GM23248 (cell line): ENCODE data around the gene TCF7. TPM values are rescaled to one million over a fixed set of nuclear protein-coding genes. Genes with fewer than 3 reads are reported as not detected.
A peak's percentile ranks its signal among the peaks of the same experiment; 100 is the strongest.

ENCODE experiments used
- DNase-seq: peaks from one replicate; pipeline ENCODE4 v3.0.0-alpha.2; 2015
- H2AFZ ChIP-seq: fragments of 200-600 bp; sonication (generic); 2 replicates; pipeline ENCODE4 v1.6.1; 2016; ENCODE audit warnings: antibody characterized with exemption
- H3F3A ChIP-seq: fragments of 200-600 bp; sonication (generic); 2 replicates; pipeline ENCODE4 v1.6.1; 2016; ENCODE audit warnings: mild to moderate bottlenecking, antibody characterized with exemption, mixed run types; ENCODE audit not compliant: insufficient read depth
- H3K27ac ChIP-seq: fragments of 200-600 bp; sonication (generic); 2 replicates; pipeline ENCODE4 v1.5.1; 2016; ENCODE audit warnings: mild to moderate bottlenecking
- H3K27me3 ChIP-seq: fragments of 200-600 bp; sonication (generic); replicated peaks from 2 replicates; pipeline ENCODE4 v1.6.1; 2016; ENCODE audit warnings: mild to moderate bottlenecking; ENCODE audit not compliant: insufficient read depth
- H3K36me3 ChIP-seq: fragments of 200-600 bp; sonication (generic); 2 replicates; pipeline ENCODE4 v1.6.1; 2016; ENCODE audit warnings: low read depth, mild to moderate bottlenecking
- H3K4me1 ChIP-seq: fragments of 200-600 bp; sonication (generic); 2 replicates; pipeline ENCODE4 v1.6.1; 2016; ENCODE audit warnings: mild to moderate bottlenecking; ENCODE audit not compliant: insufficient read depth
- H3K4me2 ChIP-seq: fragments of 200-600 bp; sonication (generic); one replicate; pipeline ENCODE4 v1.6.1; 2016; ENCODE audit warnings: mild to moderate bottlenecking; ENCODE audit not compliant: unreplicated experiment
- H3K4me3 ChIP-seq: fragments of 200-600 bp; sonication (generic); 2 replicates; pipeline ENCODE4 v1.5.1; 2016; ENCODE audit warnings: mild to moderate bottlenecking
- H3K79me2 ChIP-seq: fragments of 200-600 bp; sonication (generic); 2 replicates; pipeline ENCODE4 v1.6.1; 2016; ENCODE audit warnings: mild to moderate bottlenecking; ENCODE audit not compliant: insufficient read depth
- H3K9ac ChIP-seq: fragments of 200-600 bp; sonication (generic); 2 replicates; pipeline ENCODE4 v1.6.1; 2016; ENCODE audit warnings: mild to moderate bottlenecking
- H3K9me2 ChIP-seq: fragments of 200-600 bp; sonication (generic); 2 replicates; pipeline ENCODE4 v1.6.1; 2016; ENCODE audit warnings: mixed run types, mild to moderate bottlenecking, moderate library complexity; ENCODE audit not compliant: insufficient read depth
- H3K9me3 ChIP-seq: fragments of 200-600 bp; sonication (generic); one replicate; pipeline ENCODE4 v1.6.1; 2017; ENCODE audit warnings: low read depth
- H4K20me1 ChIP-seq: fragments of 200-600 bp; sonication (generic); 2 replicates; pipeline ENCODE4 v1.6.0; 2016; ENCODE audit not compliant: insufficient read depth
- EZH2 ChIP-seq: fragments of 200-600 bp; sonication (generic); IDR thresholded peaks from 2 replicates; pipeline ENCODE4 v1.6.1; 2018; ENCODE audit warnings: antibody characterized with exemption, mild to moderate bottlenecking; ENCODE audit not compliant: insufficient read depth, poor library complexity, severe bottlenecking
- EZH2phosphoT487 ChIP-seq: fragments of 200-600 bp; sonication (generic); IDR thresholded peaks from 2 replicates; pipeline ENCODE4 v1.6.1; 2018; ENCODE audit warnings: antibody characterized with exemption, moderate library complexity, mild to moderate bottlenecking, low read depth; ENCODE audit not compliant: insufficient read depth
- WGBS, 2 experiments: methylation state at CpG; one replicate each; pipeline ENCODE4 v1.1.6; 2015 to 2017; ENCODE audit warnings: low lambda C conversion rate in 2 of 2, low coverage in 1 of 2; ENCODE audit errors: missing lambda C conversion rate in 2 of 2; 5-methylcytosine and 5-hydroxymethylcytosine counted together
- in situ Hi-C: fragments of 300-500 bp; cut with MboI; formaldehyde crosslinking; loops from 2 replicates; pipeline ENCODE4 v1.15.0; 2020
- polyA plus RNA-seq: library from polyadenylated mRNA; unstranded; fragments of >200 nt; fragmentation: Nextera tagmentation; extraction: Ambion mirVana; gene quantifications from 2 replicates; pipeline ENCODE4 v1.2.1, GENCODE V29; 2016
- total RNA-seq: library from RNA; depleted of rRNA; stranded (reverse); fragments of >200 nt; shearing (Covaris generic); gene quantifications from 2 replicates; pipeline ENCODE4 v1.2.3, GENCODE V29; 2014

Gene TCF7
- total and polyA plus RNA-seq, 2 experiments from 2014 or later, result 1.4 to 2.7 TPM

GRCh38 chr5:134139377-134139851 lies 24.9 kb downstream of the TCF7 start:
- H3K79me2 ChIP-seq, result peaks cover 55% of the 10 kb centered on the region
- no peaks in the 10 kb centered on the region for H3K9me3 ChIP-seq
- H3K9ac ChIP-seq, result no peak overlapping the region
- in situ Hi-C loops, result no loop called here
- H4K20me1 ChIP-seq, result no peaks in the 10 kb centered on the region
- peaks cover 19% of the 10 kb centered on the region for H3K4me1 ChIP-seq
- peaks cover 8% of the 10 kb centered on the region for H3K36me3 ChIP-seq
- DNase-seq, result no peak
- no peak overlapping the region for H3K27ac ChIP-seq
- no peaks in the 10 kb centered on the region for H3K27me3 ChIP-seq
- WGBS, 2 experiments, result 78 to 80% methylated on average over 4 of the region's 4 CpGs
- no peak overlapping the region for H2AFZ ChIP-seq
- peaks cover 10% of the 10 kb centered on the region; the same call in 1 of the 2 replicates for H3F3A ChIP-seq
- H3K4me3 ChIP-seq, result no peak overlapping the region
- no peaks in the 10 kb centered on the region for H3K9me2 ChIP-seq
- TF ChIP-seq EZH2phosphoT487 (no peak), EZH2 (no peak)
- no peak overlapping the region for H3K4me2 ChIP-seq

- H3K79me2 ChIP-seq, result peaks cover 55% of the 10 kb centered on the region
- no peaks in the 10 kb centered on the region for H4K20me1 ChIP-seq
- peaks cover 10% of the 10 kb centered on the region; the same call in 1 of the 2 replicates for H3F3A ChIP-seq
- TF ChIP-seq EZH2 (no peak), EZH2phosphoT487 (no peak)
- no peaks in the 10 kb centered on the region for H3K9me3 ChIP-seq
- H3K36me3 ChIP-seq, result peaks cover 9% of the 10 kb centered on the region
- peaks cover 19% of the 10 kb centered on the region for H3K4me1 ChIP-seq
- WGBS, 2 experiments, result 91 to 95% methylated on average over 8 of the region's 8 CpGs
- H3K4me3 ChIP-seq, result no peak overlapping the region
- in situ Hi-C loops, result loop anchor here (5.0 kb wide), 1 partner anchor 98 kb away; no protein-coding TSS in a partner anchor
- H3K4me2 ChIP-seq, result no peak overlapping the region
- H3K27me3 ChIP-seq, result no peaks in the 10 kb centered on the region
- H3K9ac ChIP-seq, result no peak overlapping the region
- no peak for DNase-seq
- H3K27ac ChIP-seq, result no peak overlapping the region
- no peaks in the 10 kb centered on the region for H3K9me2 ChIP-seq
- no peak overlapping the region for H2AFZ ChIP-seq
Observed at GRCh38 chr5:134139891-134140469, 25.5 kb downstream of the TCF7 start.

GRCh38 chr5:134140530-134141201 lies 26.2 kb downstream of the TCF7 start:
- H3K79me2 ChIP-seq, result peaks cover 58% of the 10 kb centered on the region
- H3F3A ChIP-seq, result peaks cover 10% of the 10 kb centered on the region; the same call in 1 of the 2 replicates
- TF ChIP-seq EZH2, result no peak
- TF ChIP-seq EZH2phosphoT487, result no peak
- no peak overlapping the region for H3K27ac ChIP-seq
- peaks cover 9% of the 10 kb centered on the region for H3K36me3 ChIP-seq
- no peaks in the 10 kb centered on the region for H3K9me3 ChIP-seq
- in situ Hi-C loops, result loop anchor here (5.0 kb wide), 1 partner anchor 98 kb away; no protein-coding TSS in a partner anchor
- no peak overlapping the region for H3K9ac ChIP-seq
- no peak overlapping the region for H3K4me3 ChIP-seq
- WGBS, 2 experiments, result 30 to 35% methylated on average over 7 to 8 of the region's 8 CpGs
- no peaks in the 10 kb centered on the region for H4K20me1 ChIP-seq
- H3K9me2 ChIP-seq, result no peaks in the 10 kb centered on the region
- peak; percentile 83 for DNase-seq
- H3K4me2 ChIP-seq, result no peak overlapping the region
- peaks cover 19% of the 10 kb centered on the region for H3K4me1 ChIP-seq
- H3K27me3 ChIP-seq, result no peaks in the 10 kb centered on the region
- H2AFZ ChIP-seq, result no peak overlapping the region

GRCh38 chr5:134141331-134142050 lies 27.0 kb downstream of the TCF7 start:
- Histone ChIP-seq H3K27ac (no peak overlapping the region), H3K36me3 (peaks cover 6% of the 10 kb centered on the region; the same call in 1 of the 2 replicates), H2AFZ (no peak overlapping the region), H3K79me2 (peaks cover 59% of the 10 kb centered on the region), H3K4me2 (no peak overlapping the region), H3K9ac (no peak overlapping the region), H3F3A (peaks cover 10% of the 10 kb centered on the region; the same call in 1 of the 2 replicates), H3K9me3 (no peaks in the 10 kb centered on the region), H4K20me1 (no peaks in the 10 kb centered on the region), H3K9me2 (no peaks in the 10 kb centered on the region), H3K4me3 (no peak overlapping the region), H3K27me3 (no peaks in the 10 kb centered on the region), H3K4me1 (peaks cover 19% of the 10 kb centered on the region)
- TF ChIP-seq EZH2phosphoT487, result no peak
- TF ChIP-seq EZH2, result no peak
- DNase-seq, result peak; percentile 46
- 76 to 78% methylated on average over 9 of the region's 9 CpGs for WGBS, 2 experiments
- in situ Hi-C loops, result loop anchor here (5.0 kb wide), 1 partner anchor 99 kb away; no protein-coding TSS in a partner anchor
